Measurements from ENCODE around the gene IGLL5.

IGLL5 gene

DNA sequence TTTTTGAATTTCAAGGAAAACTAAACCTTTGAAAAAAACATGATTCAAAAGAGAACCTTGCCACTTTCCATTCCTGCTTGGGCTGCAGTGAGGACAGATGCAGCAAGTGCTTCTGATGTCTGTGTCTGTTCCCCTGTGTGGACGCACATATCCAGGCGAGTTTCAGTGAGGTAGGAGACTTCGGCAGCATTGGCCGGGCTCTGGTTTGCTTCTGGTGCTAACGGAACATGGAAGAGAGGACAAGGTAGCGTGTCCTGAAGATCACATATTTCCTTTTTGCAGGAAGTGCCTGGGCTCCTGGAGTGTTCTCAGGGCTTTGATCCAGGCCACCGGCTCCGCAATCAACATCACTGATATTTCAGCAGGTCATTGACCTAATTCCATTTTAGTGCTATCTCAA, 33.1 kb upstream of the IGLL5 start:
- POLR2A ChIA-PET, result no interaction called here
- no peak for DNase-seq (ENCODE audit: extremely low spot score)
- CTCF ChIA-PET, result no interaction called here
- TF ChIP-seq CTBP1 (IDR thresholded peaks at IDR 0.05; ENCODE audit: borderline replicate concordance), result no peak
- TF ChIP-seq ELF4 (IDR thresholded peaks at IDR 0.05), result no peak
- TF ChIP-seq NFRKB (IDR thresholded peaks at IDR 0.05), result no peak
- TF ChIP-seq L3MBTL2 (conservative IDR thresholded peaks at IDR 0.05), result no peak
- no peak for TF ChIP-seq LEF1 (IDR thresholded peaks at IDR 0.05; ENCODE audit: borderline replicate concordance)
- TF ChIP-seq, protein P1, sequence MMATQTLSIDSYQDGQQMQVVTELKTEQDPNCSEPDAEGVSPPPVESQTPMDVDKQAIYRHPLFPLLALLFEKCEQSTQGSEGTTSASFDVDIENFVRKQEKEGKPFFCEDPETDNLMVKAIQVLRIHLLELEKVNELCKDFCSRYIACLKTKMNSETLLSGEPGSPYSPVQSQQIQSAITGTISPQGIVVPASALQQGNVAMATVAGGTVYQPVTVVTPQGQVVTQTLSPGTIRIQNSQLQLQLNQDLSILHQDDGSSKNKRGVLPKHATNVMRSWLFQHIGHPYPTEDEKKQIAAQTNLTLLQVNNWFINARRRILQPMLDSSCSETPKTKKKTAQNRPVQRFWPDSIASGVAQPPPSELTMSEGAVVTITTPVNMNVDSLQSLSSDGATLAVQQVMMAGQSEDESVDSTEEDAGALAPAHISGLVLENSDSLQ (IDR thresholded peaks at IDR 0.05), result no peak
- TF ChIP-seq HDGF (IDR thresholded peaks at IDR 0.05; ENCODE audit: borderline replicate concordance), result no peak
- no peak for TF ChIP-seq ZNF384 (IDR thresholded peaks at IDR 0.05)
- TF ChIP-seq FOXK2 (IDR thresholded peaks at IDR 0.05), result no peak
- TF ChIP-seq SP1 (IDR thresholded peaks at IDR 0.05), result no peak

DNA sequence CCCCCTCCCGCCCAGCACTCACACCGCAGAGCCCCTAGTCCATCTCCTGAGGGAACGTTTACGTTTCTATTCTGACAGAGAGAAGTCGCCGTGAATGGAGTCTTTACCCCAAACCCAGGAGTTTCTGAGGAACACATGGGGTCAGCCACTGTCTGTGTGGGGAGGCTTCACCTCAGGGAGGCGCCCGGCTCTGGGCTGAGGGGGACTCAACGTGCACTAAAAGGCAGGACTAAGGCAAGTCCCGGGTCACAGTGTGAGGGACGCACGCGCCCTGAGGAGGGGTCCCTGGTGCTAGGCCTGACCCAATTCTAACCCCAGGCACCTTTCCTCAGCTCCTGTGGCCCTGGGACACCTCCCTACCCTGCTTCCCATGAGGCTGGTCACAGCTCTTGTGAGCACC, 32.5 kb upstream of the IGLL5 start:
- no peak for DNase-seq (ENCODE audit: extremely low spot score)
- TF ChIP-seq HDGF (IDR thresholded peaks at IDR 0.05; ENCODE audit: borderline replicate concordance), result no peak
- TF ChIP-seq FOXA1 (IDR thresholded peaks at IDR 0.05), result no peak
- no peak for TF ChIP-seq SUZ12 (IDR thresholded peaks at IDR 0.05)
- TF ChIP-seq ARNT (IDR thresholded peaks at IDR 0.05), result no peak
- TF ChIP-seq CTBP1 (IDR thresholded peaks at IDR 0.05; ENCODE audit: borderline replicate concordance), result no peak
- TF ChIP-seq, protein P1 (IDR thresholded peaks at IDR 0.05), result no peak
- TF ChIP-seq ZNF384 (IDR thresholded peaks at IDR 0.05), result no peak
- TF ChIP-seq FOXK2 (IDR thresholded peaks at IDR 0.05), result no peak
- TF ChIP-seq L3MBTL2 (conservative IDR thresholded peaks at IDR 0.05), result no peak
- TF ChIP-seq FOXM1 (IDR thresholded peaks at IDR 0.05; ENCODE audit: borderline replicate concordance), result no peak
- no peak for TF ChIP-seq BHLHE40 (IDR thresholded peaks at IDR 0.05; ENCODE audit: borderline replicate concordance)
- no peak for TF ChIP-seq TARDBP (IDR thresholded peaks at IDR 0.05)
- no peak for TF ChIP-seq ELF4 (IDR thresholded peaks at IDR 0.05)
- TF ChIP-seq NFRKB (IDR thresholded peaks at IDR 0.05), result no peak
- ChIA-PET CTCF (interaction anchor here (0.6 to 1.3 kb wide), 8 partner anchors 8 to 137 kb away, joined by 3 to 11 read pairs (median 4); no protein-coding TSS in a partner anchor), POLR2A (no interaction called here)

DNA sequence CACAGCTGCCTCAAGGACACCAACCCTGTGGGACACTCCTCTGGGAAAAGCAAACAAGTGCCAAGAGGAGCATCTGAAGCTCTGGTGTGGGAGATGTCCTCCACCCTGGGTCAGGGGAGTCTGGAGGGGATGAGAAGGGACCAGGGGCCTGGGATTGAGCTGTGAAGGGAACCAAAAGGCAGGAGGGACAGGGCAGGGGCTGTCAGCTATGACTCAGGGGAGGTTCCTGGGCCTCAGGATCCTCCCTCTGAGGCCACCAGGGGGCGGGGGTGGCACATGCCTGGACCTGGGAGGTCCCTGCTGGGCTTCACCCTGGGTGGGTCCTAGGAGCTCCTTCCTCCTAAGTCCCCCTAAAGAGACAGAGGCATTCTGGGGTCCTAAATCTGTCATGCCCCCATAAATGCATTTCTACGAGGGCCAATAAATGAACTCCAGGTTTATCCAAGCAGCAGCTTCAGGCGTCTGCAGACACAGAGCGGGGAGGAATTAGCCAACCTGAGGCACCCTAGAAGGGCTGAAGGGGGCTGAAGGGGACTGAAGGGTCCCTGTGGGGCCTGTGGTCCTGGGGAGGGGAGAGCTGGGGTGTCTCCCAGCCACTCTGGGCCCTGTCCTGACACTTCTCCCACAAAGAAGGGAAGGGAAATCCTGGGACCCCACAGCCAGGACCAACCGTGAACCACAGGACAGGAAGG, 31.9 kb upstream of the IGLL5 start:
- POLR2A ChIA-PET, result no interaction called here
- CTCF ChIA-PET, result interaction anchor here (0.6 to 1.3 kb wide), 10 partner anchors 8 to 392 kb away, joined by 3 to 11 read pairs (median 4); no protein-coding TSS in a partner anchor
- DNase-seq (ENCODE audit: extremely low spot score), result peak; percentile 67
- no peak for TF ChIP-seq FOXM1 (IDR thresholded peaks at IDR 0.05; ENCODE audit: borderline replicate concordance)
- no peak for TF ChIP-seq SP1 (IDR thresholded peaks at IDR 0.05)
- no peak for TF ChIP-seq TARDBP (IDR thresholded peaks at IDR 0.05)
- TF ChIP-seq, protein P1 (IDR thresholded peaks at IDR 0.05), result no peak
- no peak for TF ChIP-seq CTBP1 (IDR thresholded peaks at IDR 0.05; ENCODE audit: borderline replicate concordance)
- TF ChIP-seq FOXA1 (IDR thresholded peaks at IDR 0.05), result no peak
- TF ChIP-seq ARNT (IDR thresholded peaks at IDR 0.05), result no peak
- TF ChIP-seq NFRKB (IDR thresholded peaks at IDR 0.05), result no peak
- TF ChIP-seq SUZ12 (IDR thresholded peaks at IDR 0.05), result no peak
- no peak for TF ChIP-seq L3MBTL2 (conservative IDR thresholded peaks at IDR 0.05)

DNA sequence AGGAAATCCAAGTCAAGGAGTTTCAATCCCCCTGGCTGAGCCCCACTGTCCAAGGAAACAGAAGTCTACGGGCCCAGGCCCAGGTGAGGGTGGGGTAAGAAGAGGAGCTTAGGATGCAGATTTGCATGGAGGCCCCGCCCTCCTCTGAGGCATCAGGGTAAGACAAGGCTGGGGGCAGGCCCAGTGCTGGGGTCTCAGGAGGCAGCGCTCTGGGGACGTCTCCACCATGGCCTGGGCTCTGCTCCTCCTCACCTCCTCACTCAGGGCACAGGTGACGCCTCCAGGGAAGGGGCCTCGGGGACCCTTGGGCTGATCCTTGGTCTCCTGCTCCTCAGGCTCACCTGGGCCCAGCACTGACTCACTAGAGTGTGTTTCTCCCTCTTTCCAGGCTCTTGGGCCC, 31.3 kb upstream of the IGLL5 start:
- ChIA-PET CTCF (interaction anchor here (0.7 to 1.3 kb wide), 5 partner anchors 10 to 393 kb away, joined by 3 to 11 read pairs (median 4); no protein-coding TSS in a partner anchor), POLR2A (no interaction called here)
- TF ChIP-seq FOXA1 (IDR thresholded peaks at IDR 0.05) (no peak), LEF1 (IDR thresholded peaks at IDR 0.05; ENCODE audit: borderline replicate concordance) (no peak), NFRKB (IDR thresholded peaks at IDR 0.05) (no peak), FOXK2 (IDR thresholded peaks at IDR 0.05) (no peak), HDGF (IDR thresholded peaks at IDR 0.05; ENCODE audit: borderline replicate concordance) (no peak), SUZ12 (IDR thresholded peaks at IDR 0.05) (no peak), TARDBP (IDR thresholded peaks at IDR 0.05) (no peak), SP1 (IDR thresholded peaks at IDR 0.05) (no peak), FOXM1 (IDR thresholded peaks at IDR 0.05; ENCODE audit: borderline replicate concordance) (no peak), ZNF384 (IDR thresholded peaks at IDR 0.05) (no peak), L3MBTL2 (conservative IDR thresholded peaks at IDR 0.05) (no peak), CTBP1 (IDR thresholded peaks at IDR 0.05; ENCODE audit: borderline replicate concordance) (no peak)
- TF ChIP-seq, protein P1 (IDR thresholded peaks at IDR 0.05), result no peak
- no peak for DNase-seq (ENCODE audit: extremely low spot score)

DNA sequence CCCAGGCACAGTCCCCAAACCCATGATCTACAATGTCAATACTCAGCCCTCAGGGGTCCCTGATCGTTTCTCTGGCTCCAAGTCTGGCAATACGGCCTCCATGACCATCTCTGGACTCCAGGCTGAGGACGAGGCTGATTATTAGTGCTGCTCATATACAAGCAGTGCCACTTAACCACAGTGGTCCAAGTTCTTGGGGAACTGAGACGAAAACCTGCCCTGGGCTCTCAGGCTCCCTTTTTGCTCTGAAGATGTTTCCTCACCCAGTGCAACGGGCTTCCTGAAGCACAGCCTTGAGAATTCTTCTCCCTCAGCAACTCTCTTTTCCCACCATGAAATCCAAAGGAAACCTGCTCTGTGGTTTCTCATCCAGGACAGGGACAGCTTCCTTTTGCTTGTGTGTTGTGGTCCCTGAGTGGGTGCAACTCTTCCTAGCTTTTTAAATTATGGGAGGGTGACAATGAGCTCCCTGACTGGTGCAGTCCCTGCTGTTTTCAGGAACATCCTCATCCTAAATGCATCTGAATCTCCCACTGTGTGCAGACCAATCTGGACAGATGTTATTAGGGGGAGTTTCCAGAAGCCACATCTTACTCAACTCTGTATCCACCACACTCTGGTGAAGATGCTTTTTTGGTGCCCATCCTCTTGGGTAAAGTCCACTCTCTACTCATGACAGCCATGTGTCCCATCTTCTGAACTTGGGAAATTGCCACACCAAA, 30.6 kb upstream of the IGLL5 start:
- CTCF ChIA-PET, result interaction anchor here (0.7 to 2.3 kb wide), 2 partner anchors 27 to 393 kb away, joined by 3 to 11 read pairs; no protein-coding TSS in a partner anchor
- no peak for DNase-seq (ENCODE audit: extremely low spot score)
- TF ChIP-seq ARNT (IDR thresholded peaks at IDR 0.05), result no peak
- POLR2A ChIA-PET, result no interaction called here

Data from HEK293T (cell line).